ENCODE data around the gene TMEM100.

The TMEM100 gene

GRCh38 chr17:55743103-55743679 lies 20.5 kb upstream of the TMEM100 start:
- no peak for DNase-seq (ENCODE audit: low spot score)

GRCh38 chr17:55742272-55743102 lies 19.8 kb upstream of the TMEM100 start:
- DNase-seq (ENCODE audit: low spot score) = no peak

GRCh38 chr17:55741356-55741700 lies 18.7 kb upstream of the TMEM100 start:
- no peak for DNase-seq (ENCODE audit: low spot score)

GRCh38 chr17:55740511-55741355 lies 18.1 kb upstream of the TMEM100 start:
- DNase-seq (ENCODE audit: low spot score) = no peak

- no peak for DNase-seq (ENCODE audit: low spot score)
Observed at GRCh38 chr17:55737976-55738501, 15.4 kb upstream of the TMEM100 start.

- peak; percentile 67 for DNase-seq (ENCODE audit: low spot score)
Observed at GRCh38 chr17:55735731-55736405, 13.2 kb upstream of the TMEM100 start.

- no peak for DNase-seq (ENCODE audit: low spot score)
Observed at GRCh38 chr17:55734128-55734781, 11.6 kb upstream of the TMEM100 start.

GRCh38 chr17:55731586-55732250 lies 9.1 kb upstream of the TMEM100 start:
- peak; percentile 50 for DNase-seq (ENCODE audit: low spot score)

- DNase-seq (ENCODE audit: low spot score) = no peak
Observed at GRCh38 chr17:55730808-55731207, 8.1 kb upstream of the TMEM100 start.

GRCh38 chr17:55730380-55730779 lies 7.7 kb upstream of the TMEM100 start:
- DNase-seq (ENCODE audit: low spot score) = no peak

- DNase-seq (ENCODE audit: low spot score) = no peak
Observed at GRCh38 chr17:55729484-55729883, 6.8 kb upstream of the TMEM100 start.

GRCh38 chr17:55728833-55729232 lies 6.2 kb upstream of the TMEM100 start:
- DNase-seq (ENCODE audit: low spot score) = no peak

- no peak for DNase-seq (ENCODE audit: low spot score)
Observed at GRCh38 chr17:55728361-55728760, 5.7 kb upstream of the TMEM100 start.

- DNase-seq (ENCODE audit: low spot score) = no peak
Observed at GRCh38 chr17:55727920-55728319, 5.3 kb upstream of the TMEM100 start.

- DNase-seq (ENCODE audit: low spot score) = no peak
Observed at GRCh38 chr17:55727275-55727674, 4.6 kb upstream of the TMEM100 start.

- peak; percentile 93 for DNase-seq (ENCODE audit: low spot score)
Observed at GRCh38 chr17:55726440-55726839, 3.8 kb upstream of the TMEM100 start.

- DNase-seq (ENCODE audit: low spot score) = no peak
Observed at GRCh38 chr17:55723488-55723848, 804 bp upstream of the TMEM100 start.

- DNase-seq (ENCODE audit: low spot score) = no peak
Observed at GRCh38 chr17:55722016-55722736, 488 bp downstream of the TMEM100 start.

GRCh38 chr17:55720919-55721836 lies 1.5 kb downstream of the TMEM100 start:
- no peak for DNase-seq (ENCODE audit: low spot score)

All from AG08395 (cell line).